ENCODE data around the gene DUSP7.

The DUSP7 gene

DNA sequence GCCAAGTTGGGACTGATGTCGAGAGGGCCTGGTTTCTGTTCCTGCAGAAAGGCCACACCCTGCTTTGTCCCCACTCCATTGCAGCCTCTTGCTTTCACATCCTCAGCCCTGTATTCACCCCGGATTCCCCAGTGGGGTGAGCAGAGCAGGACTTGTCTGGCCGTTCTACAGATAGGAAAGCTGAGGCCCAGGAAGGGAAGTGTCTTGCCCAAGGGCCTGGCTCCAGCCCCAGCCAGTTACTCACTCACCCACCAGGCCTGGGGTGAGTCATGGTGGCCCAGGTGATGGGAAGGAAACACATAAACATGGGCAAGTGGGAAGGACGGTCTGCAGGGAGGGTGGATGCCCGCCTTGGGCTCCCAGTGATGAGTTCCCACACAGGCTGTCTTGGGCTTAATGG, 6.1 kb upstream of the DUSP7 start:
- H3K4me2 ChIP-seq (ENCODE audit: low read length) = no peak overlapping the region
- peaks cover 15% of the 10 kb centered on the region for H3K4me1 ChIP-seq (ENCODE audit: control insufficient read depth, insufficient read depth, low read length)
- no peaks in the 10 kb centered on the region for H3K27me3 ChIP-seq (ENCODE audit: control insufficient read depth, insufficient read depth, low read length)
- no peaks in the 10 kb centered on the region for H3K9me3 ChIP-seq (replicated peaks; ENCODE audit: low read length)
- H3K4me3 ChIP-seq (ENCODE audit: low read length) = no peak overlapping the region
- H3K36me3 ChIP-seq (ENCODE audit: insufficient read depth, low read length) = no peaks in the 10 kb centered on the region
- H3K9ac ChIP-seq (ENCODE audit: low read depth, low read length) = no peak overlapping the region

DNA sequence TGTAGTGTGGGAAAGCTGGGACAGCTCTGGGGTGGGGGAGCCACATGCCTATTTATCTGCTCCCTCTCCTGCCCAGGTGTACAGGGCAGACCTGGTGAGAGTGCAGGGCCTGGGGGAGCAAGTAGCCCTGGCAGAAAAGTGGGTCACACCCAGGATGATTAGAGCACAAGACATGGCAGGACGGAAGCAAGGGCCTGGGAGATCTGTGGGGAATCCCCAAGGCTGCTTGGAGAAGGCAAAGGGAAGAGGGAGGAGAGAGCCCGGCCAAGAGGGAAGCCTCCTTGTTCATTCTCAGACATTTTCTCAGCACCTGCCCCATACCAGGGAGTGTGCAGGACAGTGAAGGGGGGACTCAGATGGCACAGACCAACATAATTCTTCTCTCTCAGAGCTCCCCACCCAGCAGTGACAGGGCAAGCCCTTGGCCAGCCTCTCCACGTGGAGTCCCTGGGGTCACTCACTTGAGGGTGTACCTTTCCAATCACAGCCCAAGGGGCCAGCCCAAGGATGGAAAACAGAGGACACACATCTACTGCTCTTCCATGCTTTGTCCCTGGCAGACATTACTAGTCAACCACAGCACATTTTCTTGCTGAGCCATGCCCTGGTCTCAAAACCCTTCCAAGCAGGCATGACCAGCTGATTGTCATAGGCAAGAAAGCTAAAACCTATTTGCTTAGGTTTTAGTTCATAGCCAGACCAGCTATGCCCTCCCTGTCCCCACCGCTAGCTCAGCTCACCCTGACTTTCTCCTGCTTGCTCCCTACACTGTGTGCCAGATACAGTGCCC, 4.9 kb upstream of the DUSP7 start:
- H3K4me2 ChIP-seq (ENCODE audit: low read length) = no peak overlapping the region
- peaks cover 21% of the 10 kb centered on the region for H3K4me1 ChIP-seq (ENCODE audit: control insufficient read depth, insufficient read depth, low read length)
- no peak overlapping the region for H3K4me3 ChIP-seq (ENCODE audit: low read length)
- no peaks in the 10 kb centered on the region for H3K36me3 ChIP-seq (ENCODE audit: insufficient read depth, low read length)
- no peaks in the 10 kb centered on the region for H3K9me3 ChIP-seq (replicated peaks; ENCODE audit: low read length)
- no peak overlapping the region for H3K9ac ChIP-seq (ENCODE audit: low read depth, low read length)
- H3K27me3 ChIP-seq (ENCODE audit: control insufficient read depth, insufficient read depth, low read length) = no peaks in the 10 kb centered on the region

DNA sequence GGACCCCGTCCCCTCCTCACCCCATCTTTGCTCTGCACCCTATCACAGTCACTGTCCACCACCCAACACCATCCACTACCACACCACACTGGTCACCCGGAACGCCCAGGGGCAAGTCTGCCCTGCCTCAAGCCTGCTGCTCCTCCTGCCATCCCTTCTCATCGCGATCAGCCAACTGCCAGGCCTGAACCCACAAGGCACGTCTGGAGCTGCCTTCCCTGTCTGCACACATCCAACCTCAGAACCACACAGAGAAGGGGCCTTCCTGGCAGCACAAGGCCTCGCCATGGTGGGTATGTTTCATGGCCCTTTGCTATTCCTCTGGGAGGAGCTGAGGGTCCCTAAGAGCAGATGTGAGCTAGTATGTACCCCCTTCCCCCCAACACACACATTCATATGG, 3.4 kb upstream of the DUSP7 start:
- H3K36me3 ChIP-seq (ENCODE audit: insufficient read depth, low read length) = no peaks in the 10 kb centered on the region
- no peak overlapping the region for H3K4me2 ChIP-seq (ENCODE audit: low read length)
- H3K4me3 ChIP-seq (ENCODE audit: low read length) = no peak overlapping the region
- H3K9me3 ChIP-seq (replicated peaks; ENCODE audit: low read length) = no peaks in the 10 kb centered on the region
- H3K4me1 ChIP-seq (ENCODE audit: control insufficient read depth, insufficient read depth, low read length) = peaks cover 21% of the 10 kb centered on the region
- H3K9ac ChIP-seq (ENCODE audit: low read depth, low read length) = no peak overlapping the region
- no peaks in the 10 kb centered on the region for H3K27me3 ChIP-seq (ENCODE audit: control insufficient read depth, insufficient read depth, low read length)

DNA sequence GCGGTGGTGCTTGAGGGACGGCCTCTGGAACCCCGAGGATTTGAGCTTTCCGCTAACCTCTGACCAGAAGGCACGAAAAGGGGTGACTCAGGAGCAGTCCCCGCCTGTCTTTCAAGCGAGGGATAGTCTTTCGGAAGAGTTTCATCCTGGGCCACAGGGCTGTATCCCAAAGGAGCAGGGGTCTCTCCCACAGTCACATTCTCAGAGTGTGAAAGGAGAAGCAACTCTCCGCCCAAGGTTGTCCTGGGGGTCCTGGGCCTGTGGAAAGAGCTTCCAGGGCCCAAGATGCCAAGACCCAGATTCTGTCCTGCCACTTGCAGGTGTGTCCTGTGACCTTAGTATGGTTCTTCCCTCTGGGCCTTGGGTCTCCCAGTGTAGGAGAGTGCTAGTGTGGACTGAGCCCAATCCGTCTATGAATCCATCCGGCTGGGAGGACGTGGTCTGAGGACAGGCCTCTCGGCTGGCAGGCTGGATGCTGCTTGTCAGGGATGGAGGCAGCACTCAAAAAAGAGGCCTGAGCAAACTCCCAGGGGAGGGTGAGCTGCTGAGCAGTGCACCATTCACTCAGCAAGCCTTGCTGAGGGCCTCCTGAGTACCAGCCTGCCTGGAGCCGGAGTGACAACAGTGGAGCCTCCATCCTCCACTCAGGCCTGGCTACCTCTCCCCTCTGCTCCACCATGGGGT, 1.6 kb upstream of the DUSP7 start:
- Histone ChIP-seq H3K4me3 (ENCODE audit: low read length) (peak overlapping the region; percentile 70), H3K27me3 (ENCODE audit: control insufficient read depth, insufficient read depth, low read length) (no peaks in the 10 kb centered on the region), H3K4me1 (ENCODE audit: control insufficient read depth, insufficient read depth, low read length) (peaks cover 34% of the 10 kb centered on the region)

DNA sequence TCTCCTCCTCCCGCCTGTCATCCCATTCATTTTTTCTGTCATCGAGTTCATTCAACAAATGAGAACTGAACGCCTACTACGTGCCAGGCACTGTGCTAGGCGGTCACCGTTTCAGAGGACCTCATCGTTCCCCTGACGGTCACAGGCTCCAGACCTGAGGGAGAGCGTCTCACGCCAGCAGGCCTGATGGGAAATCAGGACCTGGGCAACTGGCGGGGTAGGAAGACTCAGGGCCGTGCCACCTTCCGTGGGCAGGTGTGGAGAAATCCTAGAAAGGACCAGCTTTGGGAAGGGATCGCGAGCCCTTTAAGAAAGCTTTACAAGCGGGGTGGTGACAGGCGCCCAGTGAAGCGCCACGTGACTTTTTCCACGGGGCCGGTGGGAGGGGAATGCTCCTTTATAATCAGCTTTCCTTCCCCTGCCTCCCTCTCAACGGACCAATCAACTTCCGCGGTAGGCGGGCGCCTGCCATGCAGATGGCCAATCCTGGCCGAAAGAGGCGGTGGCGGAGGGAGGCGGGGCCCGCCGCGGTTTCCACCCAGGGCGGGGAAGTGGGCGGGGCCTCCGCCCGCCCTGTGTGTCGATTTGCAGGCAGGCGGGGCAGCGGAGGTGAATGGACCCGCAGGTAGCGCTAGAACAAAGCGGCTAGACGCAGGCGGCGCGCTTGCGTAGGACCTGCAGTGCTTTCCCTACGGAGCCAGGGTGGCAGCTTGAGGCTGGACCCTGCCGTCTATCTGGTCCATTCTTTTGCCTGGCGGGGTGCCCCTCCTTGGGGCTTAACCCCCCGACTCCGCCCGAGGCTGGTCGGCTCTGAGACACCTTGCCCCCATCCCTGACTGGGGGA, 819 bp upstream of the DUSP7 start:
- Histone ChIP-seq H3K27me3 (ENCODE audit: control insufficient read depth, insufficient read depth, low read length) (no peaks in the 10 kb centered on the region), H3K4me2 (ENCODE audit: low read length) (peak overlapping the region; percentile 94), H3K9ac (ENCODE audit: low read depth, low read length) (peak overlapping the region; percentile 85), H3K4me1 (ENCODE audit: control insufficient read depth, insufficient read depth, low read length) (peaks cover 34% of the 10 kb centered on the region), H3K36me3 (ENCODE audit: insufficient read depth, low read length) (peaks cover 17% of the 10 kb centered on the region), H3K9me3 (replicated peaks; ENCODE audit: low read length) (no peaks in the 10 kb centered on the region), H3K4me3 (ENCODE audit: low read length) (peak overlapping the region; percentile 80)

More for the DNA sequence above, 1.6 kb upstream of the DUSP7 start:
- H3K36me3 ChIP-seq (ENCODE audit: insufficient read depth, low read length) = peaks cover 11% of the 10 kb centered on the region
- no peaks in the 10 kb centered on the region for H3K9me3 ChIP-seq (replicated peaks; ENCODE audit: low read length)
- H3K4me2 ChIP-seq (ENCODE audit: low read length) = peak overlapping the region; percentile 93
- H3K9ac ChIP-seq (ENCODE audit: low read depth, low read length) = peak overlapping the region; percentile 47

DNA sequence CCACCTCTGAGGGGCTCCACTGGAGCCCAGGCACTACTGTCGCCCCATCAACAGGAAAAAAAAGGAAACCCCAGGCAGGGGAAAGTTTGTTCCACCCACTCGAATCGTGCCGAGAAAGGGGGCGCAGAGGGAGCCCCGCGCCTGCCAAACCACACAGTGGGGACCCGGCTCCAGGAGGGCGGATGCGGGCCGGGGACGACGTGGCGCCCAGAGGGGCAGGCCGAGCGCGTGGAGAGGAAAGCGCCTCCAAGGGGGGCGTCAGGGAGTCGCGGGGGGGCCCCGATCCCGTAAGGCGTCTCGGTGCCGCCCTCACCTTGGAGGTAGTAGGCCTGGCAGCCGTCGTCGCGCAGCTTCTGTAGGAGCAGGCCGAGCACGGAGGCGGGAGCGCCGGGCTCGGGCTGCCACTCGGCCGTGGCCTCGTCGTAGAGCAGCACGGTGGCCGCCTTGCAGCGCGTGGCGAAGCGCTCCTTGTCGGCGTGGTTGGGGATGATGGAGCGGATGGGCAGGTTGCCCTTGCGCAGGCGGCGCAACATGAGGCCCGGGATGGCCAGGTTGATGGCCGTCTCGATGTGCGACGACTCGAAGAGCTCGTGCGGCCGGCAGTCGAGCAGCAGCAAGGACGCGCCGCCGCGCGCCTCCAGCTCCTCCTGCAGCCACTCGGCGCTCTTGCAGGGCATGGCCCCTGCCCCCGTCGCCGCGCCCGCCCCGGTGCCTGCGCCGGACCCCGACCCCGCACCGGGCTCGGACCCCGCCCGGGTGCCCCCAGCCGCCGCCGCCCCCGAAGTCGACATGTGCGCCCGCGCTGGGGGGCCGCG, 627 bp downstream of the DUSP7 start:
- H3K4me2 ChIP-seq (ENCODE audit: low read length) = peak overlapping the region; percentile 97
- H3K4me3 ChIP-seq (ENCODE audit: low read length) = peak overlapping the region; percentile 94
- no peaks in the 10 kb centered on the region for H3K27me3 ChIP-seq (ENCODE audit: control insufficient read depth, insufficient read depth, low read length)
- H3K9ac ChIP-seq (ENCODE audit: low read depth, low read length) = peak overlapping the region; percentile 97
- no peaks in the 10 kb centered on the region for H3K9me3 ChIP-seq (replicated peaks; ENCODE audit: low read length)
- H3K36me3 ChIP-seq (ENCODE audit: insufficient read depth, low read length) = peaks cover 31% of the 10 kb centered on the region
- peaks cover 39% of the 10 kb centered on the region for H3K4me1 ChIP-seq (ENCODE audit: control insufficient read depth, insufficient read depth, low read length)

DNA sequence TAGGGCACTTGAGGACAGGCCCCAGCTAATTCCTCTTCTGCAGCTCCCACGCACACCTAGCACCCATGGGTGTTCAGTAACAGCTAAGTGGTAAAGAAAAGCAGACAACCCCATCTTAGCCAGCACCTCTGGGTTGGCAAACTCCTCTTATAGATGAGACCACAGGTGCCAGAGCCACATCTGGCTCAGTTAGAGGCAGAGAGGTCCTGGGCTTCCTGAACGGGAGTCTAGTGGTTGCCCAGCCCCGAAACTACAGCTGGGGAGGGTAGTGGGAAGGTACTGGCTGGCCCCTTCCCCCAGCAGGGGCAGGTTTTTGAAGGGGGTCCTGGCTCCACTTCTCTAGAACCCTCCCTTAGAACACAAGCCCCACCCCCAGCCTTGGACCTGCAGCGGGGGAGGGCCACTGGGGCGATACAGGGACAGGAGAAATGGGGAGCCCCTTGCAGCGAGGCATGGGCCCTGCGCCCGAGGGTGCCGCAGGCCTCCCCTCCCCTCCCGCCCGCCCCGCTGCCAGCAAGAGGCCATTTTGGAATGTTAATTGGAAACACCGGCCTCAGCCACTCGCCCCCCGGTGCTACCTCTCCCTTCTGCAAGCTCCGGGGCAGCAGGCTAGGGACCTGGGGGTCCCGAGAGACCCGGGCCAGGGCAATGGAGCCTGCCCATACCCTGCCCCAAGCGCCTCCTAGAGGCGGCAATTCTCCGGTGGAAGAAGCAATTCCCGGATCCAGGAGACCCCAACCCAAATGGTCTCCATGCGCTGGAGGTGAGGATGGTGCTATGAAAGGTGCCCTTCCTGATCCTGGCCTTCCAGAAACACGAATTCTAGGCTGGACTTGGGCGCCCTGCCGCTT, 1.5 kb downstream of the DUSP7 start:
- Histone ChIP-seq H3K27me3 (ENCODE audit: control insufficient read depth, insufficient read depth, low read length) (no peaks in the 10 kb centered on the region), H3K4me2 (ENCODE audit: low read length) (peak overlapping the region; percentile 97), H3K9ac (ENCODE audit: low read depth, low read length) (peak overlapping the region; percentile 97), H3K4me3 (ENCODE audit: low read length) (peak overlapping the region; percentile 94), H3K4me1 (ENCODE audit: control insufficient read depth, insufficient read depth, low read length) (peaks cover 39% of the 10 kb centered on the region), H3K9me3 (replicated peaks; ENCODE audit: low read length) (no peaks in the 10 kb centered on the region), H3K36me3 (ENCODE audit: insufficient read depth, low read length) (peaks cover 40% of the 10 kb centered on the region)

DNA sequence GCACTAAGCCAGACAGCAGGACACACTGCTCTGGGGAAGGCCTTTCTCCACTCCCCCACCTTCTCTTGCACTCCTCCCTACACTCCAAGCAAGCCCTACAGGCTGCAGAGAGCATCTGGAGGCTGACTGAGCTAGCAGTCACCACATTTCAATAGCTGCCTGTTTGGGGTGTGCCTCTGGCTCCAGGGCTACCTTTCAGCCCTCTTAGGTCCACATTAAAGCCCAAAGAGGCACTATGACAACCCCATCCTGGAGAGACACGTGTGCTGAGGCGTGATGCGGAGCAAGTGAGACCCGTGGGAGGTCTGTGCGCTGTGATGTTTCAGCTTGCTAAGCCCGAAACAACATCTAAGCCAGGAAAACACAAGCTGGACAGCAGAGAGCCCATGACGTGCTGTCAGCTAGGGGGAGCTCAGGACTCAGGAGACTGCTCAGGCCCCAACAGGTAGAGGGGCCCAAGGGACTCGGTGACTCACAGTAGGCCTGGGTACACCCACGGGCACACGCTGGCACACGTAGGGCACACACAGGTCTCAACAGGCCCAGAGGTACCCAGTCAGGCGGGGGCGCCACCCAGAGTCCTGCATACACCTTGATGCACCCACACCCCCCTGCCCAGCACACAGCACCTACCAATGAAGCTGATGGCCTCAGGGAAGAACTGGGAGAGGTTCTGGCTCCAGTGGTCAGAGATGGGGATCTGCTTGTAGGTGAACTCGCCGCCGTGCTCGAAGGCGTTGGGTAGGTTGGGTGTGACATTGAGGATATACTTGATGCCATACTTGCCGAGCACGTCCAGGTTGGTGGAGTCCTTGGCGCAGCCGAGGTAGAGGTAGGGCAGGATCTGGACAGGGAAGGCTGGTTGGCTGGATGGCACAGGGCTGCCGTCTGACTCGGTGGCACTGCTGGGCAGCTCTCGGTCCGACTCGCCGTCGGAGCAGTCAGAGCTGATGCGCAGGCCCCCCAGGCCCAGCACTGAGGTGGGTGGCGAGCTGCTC, 2.8 kb downstream of the DUSP7 start:
- Histone ChIP-seq H3K27me3 (ENCODE audit: control insufficient read depth, insufficient read depth, low read length) (no peaks in the 10 kb centered on the region), H3K4me2 (ENCODE audit: low read length) (peak overlapping the region; percentile 97), H3K9ac (ENCODE audit: low read depth, low read length) (peak overlapping the region; percentile 81), H3K4me1 (ENCODE audit: control insufficient read depth, insufficient read depth, low read length) (peaks cover 40% of the 10 kb centered on the region), H3K4me3 (ENCODE audit: low read length) (peak overlapping the region; percentile 94), H3K36me3 (ENCODE audit: insufficient read depth, low read length) (peaks cover 48% of the 10 kb centered on the region), H3K9me3 (replicated peaks; ENCODE audit: low read length) (no peaks in the 10 kb centered on the region)

DNA sequence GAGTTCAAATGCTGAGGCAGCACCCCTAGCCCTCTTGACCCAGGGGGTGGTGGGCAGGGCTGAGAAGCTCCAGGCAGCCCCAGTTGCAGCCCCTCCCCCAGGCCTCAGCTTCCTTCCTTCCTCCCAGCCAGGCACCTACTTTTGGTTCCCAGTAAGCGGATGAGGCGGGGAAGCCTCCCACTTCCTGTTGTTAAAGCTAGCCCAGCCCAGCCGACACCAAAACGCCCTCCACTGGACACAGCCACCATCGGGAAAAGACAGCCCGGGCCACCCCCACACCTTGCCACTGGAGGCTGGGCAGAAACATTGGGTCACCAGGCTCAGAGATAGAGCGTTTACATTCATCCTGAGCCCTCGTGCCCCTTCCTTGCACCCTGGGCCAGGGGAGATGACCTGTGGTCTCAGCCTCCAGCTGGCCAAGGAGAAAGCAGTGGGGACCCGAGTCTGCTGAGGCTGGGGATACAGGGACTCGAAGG, 3.5 kb downstream of the DUSP7 start:
- peaks cover 54% of the 10 kb centered on the region for H3K36me3 ChIP-seq (ENCODE audit: insufficient read depth, low read length)
- peak overlapping the region; percentile 81 for H3K9ac ChIP-seq (ENCODE audit: low read depth, low read length)
- H3K4me2 ChIP-seq (ENCODE audit: low read length) = peak overlapping the region; percentile 97
- H3K9me3 ChIP-seq (replicated peaks; ENCODE audit: low read length) = no peaks in the 10 kb centered on the region
- H3K4me1 ChIP-seq (ENCODE audit: control insufficient read depth, insufficient read depth, low read length) = peaks cover 48% of the 10 kb centered on the region
- H3K4me3 ChIP-seq (ENCODE audit: low read length) = peak overlapping the region; percentile 94
- H3K27me3 ChIP-seq (ENCODE audit: control insufficient read depth, insufficient read depth, low read length) = no peaks in the 10 kb centered on the region

Data from skeletal muscle satellite cell (primary cell).